ENCODE results near the gene IRF4. TPM values are rescaled to one million over a fixed set of nuclear protein-coding genes. Genes with fewer than 3 reads are reported as not detected.
"Not testable (repeated sequence)": the region's sequence is repeated elsewhere in the genome, so short reads cannot be mapped to it uniquely, and the experiment has no call there.

Gene IRF4
- total RNA-seq, 2 experiments from 2014 or later: 409 to 439 TPM

DNA sequence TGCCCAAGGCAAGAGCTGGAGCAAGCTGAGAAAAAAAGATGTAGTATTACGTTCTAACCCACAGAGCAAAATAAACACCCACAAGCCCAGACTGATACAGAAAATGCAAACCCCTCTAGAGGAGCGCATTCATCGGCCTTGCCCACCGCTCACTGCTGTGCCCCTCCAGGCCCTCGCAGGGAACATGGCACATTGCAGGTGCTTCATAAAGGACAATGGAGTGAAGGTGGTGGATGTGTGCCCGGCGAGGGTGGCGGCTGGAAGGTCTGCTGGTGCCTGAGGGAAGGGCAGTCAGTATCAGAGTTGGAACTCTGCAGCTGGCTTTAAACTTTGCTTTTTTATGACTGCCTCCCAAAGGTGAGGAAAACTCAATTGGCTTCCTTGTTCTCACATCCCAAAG lies 18.5 kb upstream of the IRF4 start:
- no peak overlapping the region for H3K4me3 Mint-ChIP-seq
- POLR2A ChIA-PET: no interaction called here
- no peak overlapping the region for H3K27ac Mint-ChIP-seq
- DNase-seq (no peak), ATAC-seq (no peak)
- intact Hi-C loops (cut with micrococcal nuclease): no loop called here
- H3K27me3 Mint-ChIP-seq: peaks cover 28% of the 10 kb centered on the region
- CTCF ChIA-PET: interaction anchor here (1.5 kb wide), 1 partner anchor 10 kb away, joined by 4 read pairs; no protein-coding TSS in a partner anchor
- peaks cover 6% of the 10 kb centered on the region for H3K4me1 Mint-ChIP-seq (ENCODE audit: low read depth)
- no peaks in the 10 kb centered on the region for H3K9me3 Mint-ChIP-seq
- TF ChIP-seq, protein P1, sequence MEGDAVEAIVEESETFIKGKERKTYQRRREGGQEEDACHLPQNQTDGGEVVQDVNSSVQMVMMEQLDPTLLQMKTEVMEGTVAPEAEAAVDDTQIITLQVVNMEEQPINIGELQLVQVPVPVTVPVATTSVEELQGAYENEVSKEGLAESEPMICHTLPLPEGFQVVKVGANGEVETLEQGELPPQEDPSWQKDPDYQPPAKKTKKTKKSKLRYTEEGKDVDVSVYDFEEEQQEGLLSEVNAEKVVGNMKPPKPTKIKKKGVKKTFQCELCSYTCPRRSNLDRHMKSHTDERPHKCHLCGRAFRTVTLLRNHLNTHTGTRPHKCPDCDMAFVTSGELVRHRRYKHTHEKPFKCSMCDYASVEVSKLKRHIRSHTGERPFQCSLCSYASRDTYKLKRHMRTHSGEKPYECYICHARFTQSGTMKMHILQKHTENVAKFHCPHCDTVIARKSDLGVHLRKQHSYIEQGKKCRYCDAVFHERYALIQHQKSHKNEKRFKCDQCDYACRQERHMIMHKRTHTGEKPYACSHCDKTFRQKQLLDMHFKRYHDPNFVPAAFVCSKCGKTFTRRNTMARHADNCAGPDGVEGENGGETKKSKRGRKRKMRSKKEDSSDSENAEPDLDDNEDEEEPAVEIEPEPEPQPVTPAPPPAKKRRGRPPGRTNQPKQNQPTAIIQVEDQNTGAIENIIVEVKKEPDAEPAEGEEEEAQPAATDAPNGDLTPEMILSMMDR (IDR thresholded peaks at IDR 0.05): no peak
- no peaks in the 10 kb centered on the region for H3K36me3 Mint-ChIP-seq (ENCODE audit: low read depth)

DNA sequence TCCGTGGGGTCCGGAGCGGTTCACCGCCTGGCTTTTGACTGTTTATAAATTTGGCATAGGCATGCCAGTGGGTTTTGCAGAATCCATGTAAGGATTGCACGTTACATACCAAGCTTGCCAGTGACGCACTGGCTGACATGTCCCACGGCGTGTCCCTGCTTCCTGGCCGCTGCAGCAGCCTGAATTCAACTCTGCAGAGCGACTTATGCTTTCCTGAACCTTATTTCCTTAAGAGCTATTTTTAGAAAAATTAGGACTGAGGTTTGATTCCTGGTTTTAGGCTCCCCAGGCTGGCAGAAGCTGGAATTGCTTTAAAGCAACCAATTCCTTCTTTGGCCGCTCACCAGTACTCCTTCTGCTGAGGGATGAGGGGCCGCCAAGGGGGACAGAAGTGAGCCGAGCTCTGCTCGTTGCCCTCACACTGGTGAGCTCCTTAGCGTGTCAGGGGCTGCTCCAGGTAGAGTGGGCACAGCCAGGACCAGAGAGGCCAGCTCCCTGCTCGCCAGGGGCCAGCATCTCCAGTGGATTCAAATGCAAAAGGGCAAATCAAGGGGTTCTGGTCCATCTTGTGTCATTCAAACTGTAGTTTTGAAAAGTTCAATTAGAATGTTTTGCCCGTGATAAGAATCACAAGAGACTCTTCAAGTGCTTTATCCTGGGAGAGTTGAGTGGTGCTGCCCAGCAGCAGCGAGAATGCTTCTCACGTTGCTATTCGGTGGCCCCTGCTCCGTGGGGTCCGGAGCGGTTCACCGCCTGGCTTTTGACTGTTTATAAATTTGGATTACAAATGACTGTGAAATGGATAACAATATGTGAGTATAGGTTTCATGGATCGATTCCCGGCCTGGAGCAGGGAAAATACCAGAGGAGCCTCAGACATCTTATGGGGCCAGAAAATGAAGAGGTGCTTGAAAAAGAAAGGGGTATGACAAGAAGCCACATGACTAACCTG lies 17.5 kb upstream of the IRF4 start:
- ChIA-PET POLR2A (interaction anchor here (1.5 kb wide), 1 partner anchor 33 kb away, joined by 3 read pairs; no protein-coding TSS in a partner anchor), CTCF (no interaction called here)
- Mint-ChIP-seq H3K27me3 (peaks cover 28% of the 10 kb centered on the region), H3K27ac (no peak overlapping the region), H3K4me1 (ENCODE audit: low read depth) (peaks cover 8% of the 10 kb centered on the region), H3K9me3 (no peaks in the 10 kb centered on the region), H3K36me3 (ENCODE audit: low read depth) (no peaks in the 10 kb centered on the region), H3K4me3 (no peak overlapping the region)
- intact Hi-C loops (cut with micrococcal nuclease): no loop called here
- DNase-seq (no peak), ATAC-seq (no peak)
- TF ChIP-seq, protein P1 (IDR thresholded peaks at IDR 0.05): no peak

- H3K36me3 Mint-ChIP-seq (ENCODE audit: low read depth): no peaks in the 10 kb centered on the region
- H3K4me3 Mint-ChIP-seq: no peak overlapping the region
- TF ChIP-seq, protein P1 (IDR thresholded peaks at IDR 0.05): no peak
- POLR2A ChIA-PET: interaction anchor here (1.5 kb wide), 1 partner anchor 33 kb away, joined by 3 read pairs; no protein-coding TSS in a partner anchor
- no peak for ATAC-seq
- DNase-seq: no peak
- CTCF ChIA-PET: no interaction called here
- H3K27me3 Mint-ChIP-seq: peaks cover 26% of the 10 kb centered on the region
- H3K9me3 Mint-ChIP-seq: no peaks in the 10 kb centered on the region
- no peak overlapping the region for H3K27ac Mint-ChIP-seq
- intact Hi-C loops (cut with micrococcal nuclease): no loop called here
- H3K4me1 Mint-ChIP-seq (ENCODE audit: low read depth): peaks cover 8% of the 10 kb centered on the region
Measured at GRCh38 chr6:374956-375355, 16.6 kb upstream of the IRF4 start.

GRCh38 chr6:376827-377640 lies 14.5 kb upstream of the IRF4 start:
- intact Hi-C loops (cut with micrococcal nuclease): no loop called here
- ChIA-PET CTCF (interaction anchor here (1.0 to 1.4 kb wide), 3 partner anchors 161 to 208 kb away, joined by 3 read pairs; no protein-coding TSS in a partner anchor), POLR2A (interaction anchor here (1.6 kb wide), 1 partner anchor 15 kb away, joined by 4 read pairs; no protein-coding TSS in a partner anchor)
- peaks cover 10% of the 10 kb centered on the region for H3K4me1 Mint-ChIP-seq (ENCODE audit: low read depth)
- H3K27ac Mint-ChIP-seq: no peak overlapping the region
- H3K9me3 Mint-ChIP-seq: no peaks in the 10 kb centered on the region
- no peaks in the 10 kb centered on the region for H3K36me3 Mint-ChIP-seq (ENCODE audit: low read depth)
- DNase-seq (no peak), ATAC-seq (no peak)
- peaks cover 32% of the 10 kb centered on the region for H3K27me3 Mint-ChIP-seq
- TF ChIP-seq, protein P1 (IDR thresholded peaks at IDR 0.05): no peak
- H3K4me3 Mint-ChIP-seq: no peak overlapping the region

DNA sequence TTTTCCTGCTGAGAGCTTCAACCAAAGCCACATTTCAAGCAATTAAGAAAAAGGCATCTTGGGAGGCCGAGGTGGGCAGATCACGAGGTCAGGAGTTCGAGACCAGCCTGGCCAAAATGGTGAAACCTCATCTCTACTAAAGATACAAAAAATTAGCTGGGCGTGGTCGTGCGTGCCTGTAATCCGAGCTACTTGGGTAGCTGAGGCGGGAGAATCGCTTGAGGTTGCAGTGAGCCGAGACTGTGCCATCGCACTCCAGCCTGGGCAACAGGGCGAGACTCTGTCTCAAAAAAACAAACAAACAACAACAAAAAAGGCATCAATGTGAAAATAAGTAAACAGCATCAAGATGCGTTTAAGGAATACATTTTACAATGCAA lies 13.9 kb upstream of the IRF4 start:
- DNase-seq; H3K4me1 Mint-ChIP-seq (ENCODE audit: low read depth); POLR2A ChIA-PET; H3K9me3 Mint-ChIP-seq; H3K36me3 Mint-ChIP-seq (ENCODE audit: low read depth); H3K4me3 Mint-ChIP-seq; intact Hi-C loops (cut with micrococcal nuclease); ATAC-seq; H3K27ac Mint-ChIP-seq: not testable (repeated sequence)
- CTCF ChIA-PET: interaction anchor here (1.0 to 1.2 kb wide), 2 partner anchors 161 to 208 kb away, joined by 3 read pairs; no protein-coding TSS in a partner anchor
- peaks cover 30% of the 10 kb centered on the region for H3K27me3 Mint-ChIP-seq
